H1 (cell line): ENCODE measurements around the gene TPSG1. TPM values are rescaled to one million over a fixed set of nuclear protein-coding genes. Genes with fewer than 3 reads are reported as not detected.

Experiments
- CTCF ChIA-PET: fragments of 300-600 bp; sonication (Branson Sonifier 250); formaldehyde crosslinking; loops from one replicate; lab custom pipeline; 2021; ENCODE audit not compliant: partially characterized antibody; lab: Charles Lee
- POLR2A ChIA-PET: fragments of 300-600 bp; sonication (Branson Sonifier 250); formaldehyde crosslinking; loops from one replicate; lab custom pipeline; 2021; ENCODE audit warnings: inconsistent platforms; ENCODE audit not compliant: partially characterized antibody; lab: Charles Lee
- DNase-seq, 2 experiments: peaks; one replicate each; pipeline versions ENCODE4 v3.0.0 to v3.0.0-alpha.2; 2010 to 2022; ENCODE audit warnings: low spot score in 2 of 2, low read depth in 1 of 2, mixed read lengths in 1 of 2
- FAIRE-seq: peaks from 2 replicates; lab custom pipeline; 2011; peaks lifted over from hg19 to GRCh38; lab: Jason Lieb, UNC
- H2AFZ ChIP-seq: 2 replicates; pipeline ENCODE4 v1.8.1; 2012; ENCODE audit warnings: low read length, inconsistent platforms
- H2AK5ac ChIP-seq: 2 replicates; pipeline ENCODE4 v1.6.1; 2013; ENCODE audit warnings: low read depth, low read length
- H2BK120ac ChIP-seq: replicated peaks from 2 replicates; pipeline ENCODE3; 2013; ENCODE audit warnings: low read depth, low read length, inconsistent platforms
- H2BK12ac ChIP-seq: 2 replicates; pipeline ENCODE4 v1.6.1; 2013; ENCODE audit warnings: low read depth, low read length
- H2BK15ac ChIP-seq: 2 replicates; pipeline ENCODE4 v1.6.1; 2013; ENCODE audit warnings: low read length
- H2BK20ac ChIP-seq: 2 replicates; pipeline ENCODE4 v1.6.1; 2013; ENCODE audit warnings: low read length
- H2BK5ac ChIP-seq: 2 replicates; pipeline ENCODE4 v1.6.1; 2013; ENCODE audit warnings: low read depth, low read length
- H3K14ac ChIP-seq: 2 replicates; pipeline ENCODE4 v1.6.1; 2013; ENCODE audit warnings: inconsistent platforms; ENCODE audit not compliant: insufficient read length
- H3K18ac ChIP-seq: 2 replicates; pipeline ENCODE4 v1.6.1; 2013; ENCODE audit warnings: low read length; ENCODE audit errors: extremely low read depth
- H3K23ac ChIP-seq: 2 replicates; pipeline ENCODE4 v1.6.1; 2013; ENCODE audit warnings: inconsistent platforms; ENCODE audit not compliant: insufficient read length
- H3K23me2 ChIP-seq: 2 replicates; pipeline ENCODE4 v1.6.1; 2013; ENCODE audit warnings: low read depth, low read length
- H3K27ac ChIP-seq: 2 replicates; pipeline ENCODE4 v1.6.1; 2011; ENCODE audit warnings: low read depth, low read length, inconsistent platforms
- H3K27me3 ChIP-seq, 4 experiments: replicated peaks in 1 of 4; 1 replicate in 1 of 4; 2 replicates in 3 of 4; pipeline versions ENCODE4 v1.6.1 to v1.8.1; 2011 to 2013; ENCODE audit warnings: low read length in 3 of 4, mild to moderate bottlenecking in 3 of 4, inconsistent platforms in 2 of 4, mixed read lengths in 2 of 4, moderate library complexity in 1 of 4; ENCODE audit not compliant: control insufficient read depth in 3 of 4, insufficient read depth in 3 of 4; ENCODE audit errors: extremely low read depth in 1 of 4
- H3K36me3 ChIP-seq, 4 experiments: 2 replicates each; pipeline versions ENCODE4 v1.6.1 to v1.8.1; 2011 to 2013; ENCODE audit warnings: mild to moderate bottlenecking in 4 of 4, low read length in 3 of 4, moderate library complexity in 2 of 4, control low read depth in 1 of 4, inconsistent platforms in 1 of 4; ENCODE audit not compliant: insufficient read depth in 4 of 4, control insufficient read depth in 2 of 4
- H3K4ac ChIP-seq: replicated peaks from 2 replicates; pipeline ENCODE3; 2013; ENCODE audit warnings: low read length, low read depth, mixed read lengths, inconsistent platforms; ENCODE audit not compliant: insufficient read length
- H3K4me1 ChIP-seq, 4 experiments: replicated peaks in 1 of 4; 1 replicate in 1 of 4; 2 replicates in 3 of 4; pipeline versions ENCODE4 v1.6.1 to v1.8.1; 2011 to 2013; ENCODE audit warnings: low read length in 3 of 4, inconsistent platforms in 2 of 4, mixed read lengths in 1 of 4; ENCODE audit not compliant: insufficient read depth in 4 of 4, control insufficient read depth in 3 of 4
- H3K4me2 ChIP-seq, 2 experiments: 2 replicates each; pipeline versions ENCODE4 v1.6.1 to v1.8.1; 2011 to 2013; ENCODE audit warnings: low read depth in 2 of 2, low read length in 2 of 2, control low read depth in 1 of 2, inconsistent platforms in 1 of 2, mild to moderate bottlenecking in 1 of 2; ENCODE audit not compliant: insufficient read depth in 1 of 2
- H3K4me3 ChIP-seq, 4 experiments: fragments of 200-600, 300-600 bp in 1 of 4; sonication (generic), shearing (Covaris generic), sonication (Bioruptor Twin) in 1 of 4; 2 replicates each; pipeline versions ENCODE4 v1.5.1 to v1.8.1; 2011 to 2016; ENCODE audit warnings: low read length in 4 of 4, low read depth in 3 of 4, control low read depth in 2 of 4, inconsistent platforms in 2 of 4, mild to moderate bottlenecking in 2 of 4, mixed read lengths in 1 of 4, moderate library complexity in 1 of 4; ENCODE audit not compliant: insufficient read depth in 2 of 4; ENCODE audit errors: extremely low read depth in 1 of 4
- H3K56ac ChIP-seq: replicated peaks from 2 replicates; pipeline ENCODE3; 2013; ENCODE audit warnings: low read depth, mild to moderate bottlenecking, mixed read lengths, low read length, inconsistent platforms; ENCODE audit not compliant: insufficient read length
- H3K79me1 ChIP-seq: 2 replicates; pipeline ENCODE4 v1.6.1; 2013; ENCODE audit warnings: low read depth, low read length, control low read depth
- H3K79me2 ChIP-seq, 2 experiments: 2 replicates each; pipeline versions ENCODE4 v1.6.1 to v1.8.1; 2012 to 2013; ENCODE audit warnings: low read length in 2 of 2, mild to moderate bottlenecking in 2 of 2, inconsistent platforms in 1 of 2; ENCODE audit not compliant: insufficient read depth in 2 of 2, control insufficient read depth in 1 of 2
- H3K9ac ChIP-seq, 4 experiments: replicated peaks in 1 of 4; 1 replicate in 1 of 4; 2 replicates in 3 of 4; pipeline versions ENCODE4 v1.6.1 to v1.8.1; 2011 to 2013; ENCODE audit warnings: low read depth in 3 of 4, low read length in 3 of 4, control low read depth in 2 of 4, mild to moderate bottlenecking in 2 of 4, moderate library complexity in 2 of 4, inconsistent platforms in 1 of 4; ENCODE audit errors: extremely low read depth in 1 of 4
- H3K9me3 ChIP-seq, 2 experiments: 2 replicates each; pipeline versions ENCODE4 v1.6.1 to v1.8.1; 2012 to 2013; ENCODE audit warnings: mild to moderate bottlenecking in 2 of 2, moderate library complexity in 2 of 2, control low read depth in 1 of 2, inconsistent platforms in 1 of 2, low read depth in 1 of 2, low read length in 1 of 2, mixed read lengths in 1 of 2; ENCODE audit not compliant: insufficient read depth in 2 of 2
- H4K20me1 ChIP-seq, 2 experiments: replicated peaks in 1 of 2; 2 replicates each; pipeline versions ENCODE3 to v1.8.1; 2011 to 2013; ENCODE audit warnings: inconsistent platforms in 2 of 2, low read length in 2 of 2, mild to moderate bottlenecking in 1 of 2; ENCODE audit not compliant: insufficient read depth in 2 of 2, control insufficient read depth in 1 of 2
- H4K5ac ChIP-seq: 2 replicates; pipeline ENCODE4 v1.6.1; 2013; ENCODE audit warnings: low read length, low read depth, mixed read lengths, inconsistent platforms; ENCODE audit not compliant: insufficient read length
- H4K8ac ChIP-seq: 2 replicates; pipeline ENCODE4 v1.8.0; 2013; ENCODE audit warnings: mild to moderate bottlenecking, moderate library complexity, low read length, inconsistent platforms; ENCODE audit not compliant: insufficient read depth; ENCODE audit errors: extremely low read depth
- H4K91ac ChIP-seq: replicated peaks from 2 replicates; pipeline ENCODE3; 2013; ENCODE audit warnings: low read length, mixed read lengths, inconsistent platforms; ENCODE audit not compliant: insufficient read length
- CEBPB ChIP-seq: IDR thresholded peaks from 2 replicates; pipeline ENCODE4 v1.6.1; 2012; ENCODE audit warnings: low read depth, low read length
- CREB1 ChIP-seq: IDR thresholded peaks from 2 replicates; pipeline ENCODE4 v1.6.1; 2012; ENCODE audit warnings: inconsistent platforms
- EGR1 ChIP-seq: IDR thresholded peaks from 2 replicates; pipeline ENCODE4 v1.6.1; 2011; ENCODE audit warnings: low read depth, low read length, borderline replicate concordance
- HDAC6 ChIP-seq: IDR thresholded peaks from one replicate; pipeline ENCODE4 v1.7.1; 2012; ENCODE audit warnings: low read depth, mild to moderate bottlenecking, inconsistent platforms, low read length, moderate library complexity
- RAD21 ChIP-seq, 2 experiments: IDR thresholded peaks in 1 of 2; conservative IDR thresholded peaks in 1 of 2; 2 replicates each; pipeline ENCODE4 v1.6.1; 2011; ENCODE audit warnings: low read depth in 2 of 2, low read length in 2 of 2, improper control_type of control experiment in 1 of 2, inconsistent platforms in 1 of 2, mild to moderate bottlenecking in 1 of 2, moderate library complexity in 1 of 2
- SAP30 ChIP-seq: fragments of 300-600 bp; sonication (generic); IDR thresholded peaks from 2 replicates; pipeline ENCODE4 v1.7.1; 2012; ENCODE audit warnings: low read length, moderate library complexity, mild to moderate bottlenecking, inconsistent platforms; ENCODE audit not compliant: insufficient read depth, insufficient replicate concordance
- SIN3A ChIP-seq, 2 experiments: IDR thresholded peaks in 1 of 2; conservative IDR thresholded peaks in 1 of 2; 2 replicates each; pipeline ENCODE4 v1.6.1; 2011 to 2012; ENCODE audit warnings: low read length in 2 of 2, improper control_type of control experiment in 1 of 2, low read depth in 1 of 2, mild to moderate bottlenecking in 1 of 2
- SP1 ChIP-seq: IDR thresholded peaks from 2 replicates; pipeline ENCODE4 v1.6.1; 2011; ENCODE audit warnings: low read depth, low read length
- TBP ChIP-seq: IDR thresholded peaks from 2 replicates; pipeline ENCODE4 v1.6.1; 2011; ENCODE audit warnings: low read depth, low read length, improper control_type of control experiment
- WGBS, 2 experiments: shearing (Covaris generic) in 1 of 2; methylation state at CpG; one replicate each; pipeline versions ENCODE4 v1.1.6 to v1.1.7; 2013 to 2015; ENCODE audit warnings: low lambda C conversion rate in 2 of 2, mixed read lengths in 2 of 2, inconsistent platforms in 1 of 2, low coverage in 1 of 2, missing lambda C conversion rate in 1 of 2; ENCODE audit not compliant: insufficient replicate concordance in 2 of 2, insufficient coverage in 1 of 2, insufficient read length in 1 of 2; ENCODE audit errors: extremely low coverage in 1 of 2, missing lambda C conversion rate in 1 of 2; 5-methylcytosine and 5-hydroxymethylcytosine counted together
- polyA plus RNA-seq, 7 experiments: library from polyadenylated mRNA; depleted of rRNA in 3 of 7; stranded (reverse) in 5 of 7; unstranded in 2 of 7; fragments of >200 nt in 5 of 7; fragments of 200-250 nt in 2 of 7; gene quantifications; 1 replicate in 5 of 7; 2 replicates in 1 of 7; 4 replicates in 1 of 7; pipeline versions ENCODE4 v1.2.1 to v1.2.3, GENCODE V29; 2011 to 2013; ENCODE audit warnings: missing spikeins in 2 of 7, mixed read lengths in 2 of 7
- total RNA-seq: library from RNA; stranded (reverse); fragmentation: NEBNext Ultra II Directional; extraction: Animal tissue kit (Norgen Biotek cat#: 25700); gene quantifications from 2 replicates; pipeline ENCODE4 v1.2.1, GENCODE V29; 2021

TPSG1 gene
- total and polyA plus RNA-seq, 2 of the 8 experiments (the other 6 are each of a cell fraction or from before 2014, with no cell fraction given), result not detected

DNA sequence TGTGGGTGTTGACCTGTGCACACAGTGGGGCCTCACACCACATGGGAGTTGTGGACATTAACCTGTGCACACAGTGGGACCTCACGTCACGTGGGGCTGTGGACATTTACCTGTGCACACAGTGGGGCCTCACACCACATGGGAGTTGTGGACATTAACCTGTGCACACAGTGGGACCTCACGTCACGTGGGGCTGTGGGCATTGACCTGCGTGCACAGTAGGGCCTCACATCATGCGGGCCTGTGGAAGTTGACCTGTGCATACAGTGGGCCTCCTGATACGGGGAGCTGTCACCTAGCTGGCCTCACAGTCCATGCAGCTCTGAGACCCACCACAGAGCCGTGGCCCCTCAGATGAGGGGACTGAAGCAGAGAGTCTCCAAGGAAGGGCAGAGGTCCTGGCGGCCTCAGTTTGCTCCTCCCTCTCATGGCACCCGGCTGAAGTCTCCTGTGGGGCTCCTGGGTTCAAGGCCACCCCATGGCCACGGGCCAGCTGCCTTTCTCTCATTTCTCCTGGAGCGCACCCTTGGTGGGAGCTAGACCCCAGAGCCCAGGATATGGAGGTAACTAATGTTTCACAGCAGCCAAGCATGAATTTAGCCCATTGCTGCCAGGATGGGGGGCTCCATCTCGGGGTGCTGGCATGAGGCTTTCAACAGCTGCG is 51.1 kb downstream of the TPSG1 start:
- no peak overlapping the region for H3K4me2 ChIP-seq
- no peak overlapping the region for H2BK5ac ChIP-seq
- no peak overlapping the region for H3K4ac ChIP-seq
- H4K91ac ChIP-seq, result no peak overlapping the region
- peaks cover 7 to 22% of the 10 kb centered on the region in 2 experiments for H4K20me1 ChIP-seq
- H3K4me3 ChIP-seq, result no peak overlapping the region
- H3K23ac ChIP-seq, result no peak overlapping the region
- no peak overlapping the region for H3K56ac ChIP-seq
- peaks cover 0 to 4% (median under 1%) of the 10 kb centered on the region in 4 experiments; a peak in 1 of 7 replicates for H3K4me1 ChIP-seq
- no peak overlapping the region for H3K9ac ChIP-seq
- H2BK20ac ChIP-seq, result no peak overlapping the region
- no peak overlapping the region for H2BK120ac ChIP-seq
- FAIRE-seq, result no peak
- H3K23me2 ChIP-seq, result no peaks in the 10 kb centered on the region
- H2BK15ac ChIP-seq, result no peak overlapping the region
- H3K14ac ChIP-seq, result no peak overlapping the region
- no peak overlapping the region for H2AFZ ChIP-seq
- POLR2A ChIA-PET, result interaction anchor here (0.7 kb wide), 1 partner anchor 162 kb away, joined by 3 read pairs; no protein-coding TSS in a partner anchor
- 93% methylated on average over 13 of the region's 14 CpGs; no CpG with 5 or more reads in 1 of the 2 experiments for WGBS, 2 experiments
- peaks cover 6% of the 10 kb centered on the region for H3K79me1 ChIP-seq
- H4K5ac ChIP-seq, result no peak overlapping the region
- no peaks in the 10 kb centered on the region for H3K36me3 ChIP-seq
- H3K9me3 ChIP-seq, result no peaks in the 10 kb centered on the region
- H3K27ac ChIP-seq, result no peak overlapping the region
- H3K18ac ChIP-seq, result no peak overlapping the region
- no peak overlapping the region for H4K8ac ChIP-seq
- no peaks in the 10 kb centered on the region for H3K27me3 ChIP-seq
- H3K79me2 ChIP-seq, result peaks cover 0 to 3% of the 10 kb centered on the region in 2 experiments; a peak in 1 of 4 replicates
- no peak overlapping the region for H2BK12ac ChIP-seq
- H2AK5ac ChIP-seq, result no peak overlapping the region
- DNase-seq, result no peak
- CTCF ChIA-PET, result interaction anchor here (0.7 to 0.8 kb wide), 2 partner anchors 48 to 57 kb away, joined by 3 to 4 read pairs; no protein-coding TSS in a partner anchor
- TF ChIP-seq SAP30 (no peak), RAD21 (IDR thresholded peaks at IDR 0.05 in 1 of 2, conservative IDR thresholded peaks at IDR 0.05 in 1 of 2; ENCODE audit: low read depth in 2 of 2, low read length in 2 of 2) (no peak), CEBPB (no peak), SIN3A (conservative IDR thresholded peaks at IDR 0.05 in 1 of 2, IDR thresholded peaks at IDR 0.05 in 1 of 2; ENCODE audit: low read depth in 1 of 2, low read length in 2 of 2) (no peak), EGR1 (no peak), CREB1 (no peak), TBP (no peak), HDAC6 (no peak), SP1 (no peak)
